H1 (cell line): ENCODE data around the gene PDE8B. TPM values are rescaled to one million over a fixed set of nuclear protein-coding genes. Genes with fewer than 3 reads are reported as not detected.

Experiments
- BCL11A ChIP-seq, 2 experiments: IDR thresholded peaks; one replicate each; pipeline ENCODE4 v1.6.1; 2011; ENCODE audit warnings: low read depth in 2 of 2, low read length in 2 of 2, mild to moderate bottlenecking in 2 of 2
- KDM4A ChIP-seq: IDR thresholded peaks from one replicate; pipeline ENCODE4 v1.7.1; 2012; ENCODE audit warnings: low read depth, mild to moderate bottlenecking, moderate library complexity, low read length, inconsistent platforms; ENCODE audit not compliant: severe bottlenecking
- KDM5A ChIP-seq: fragments of 200-600 bp; IDR thresholded peaks from 2 replicates; pipeline ENCODE4 v1.7.1; 2012; ENCODE audit warnings: mild to moderate bottlenecking, low read length, inconsistent platforms, mixed read lengths
- RNF2 ChIP-seq: fragments of 200-900, 300-1000 bp; sonication (generic); IDR thresholded peaks from 2 replicates; pipeline ENCODE4 v1.7.1; 2016; ENCODE audit warnings: borderline replicate concordance, low read depth, mild to moderate bottlenecking, antibody characterized with exemption, low read length; ENCODE audit not compliant: poor library complexity, severe bottlenecking; ENCODE audit errors: missing control alignments
- SP2 ChIP-seq: IDR thresholded peaks from 2 replicates; pipeline ENCODE4 v1.6.1; 2012; ENCODE audit warnings: mild to moderate bottlenecking, low read length, inconsistent platforms
- TEAD4 ChIP-seq: IDR thresholded peaks from 2 replicates; pipeline ENCODE4 v1.6.1; 2012; ENCODE audit warnings: low read depth, low read length, inconsistent platforms, mixed read lengths
- ZNF274 ChIP-seq: IDR thresholded peaks from 2 replicates; pipeline ENCODE4 v1.7.0; 2012; ENCODE audit warnings: low read length, borderline replicate concordance; ENCODE audit errors: extremely low read depth
- polyA plus RNA-seq, 7 experiments: library from polyadenylated mRNA; depleted of rRNA in 3 of 7; stranded (reverse) in 5 of 7; unstranded in 2 of 7; fragments of >200 nt in 5 of 7; fragments of 200-250 nt in 2 of 7; gene quantifications; 1 replicate in 5 of 7; 2 replicates in 1 of 7; 4 replicates in 1 of 7; pipeline versions ENCODE4 v1.2.1 to v1.2.3, GENCODE V29; 2011 to 2013; ENCODE audit warnings: missing spikeins in 2 of 7, mixed read lengths in 2 of 7
- total RNA-seq: library from RNA; stranded (reverse); fragmentation: NEBNext Ultra II Directional; extraction: Animal tissue kit (Norgen Biotek cat#: 25700); gene quantifications from 2 replicates; pipeline ENCODE4 v1.2.1, GENCODE V29; 2021

Gene PDE8B
- total and polyA plus RNA-seq, 2 of the 8 experiments (the other 6 are each of a cell fraction or from before 2014, with no cell fraction given), result 0.32 to 1.1 TPM

DNA sequence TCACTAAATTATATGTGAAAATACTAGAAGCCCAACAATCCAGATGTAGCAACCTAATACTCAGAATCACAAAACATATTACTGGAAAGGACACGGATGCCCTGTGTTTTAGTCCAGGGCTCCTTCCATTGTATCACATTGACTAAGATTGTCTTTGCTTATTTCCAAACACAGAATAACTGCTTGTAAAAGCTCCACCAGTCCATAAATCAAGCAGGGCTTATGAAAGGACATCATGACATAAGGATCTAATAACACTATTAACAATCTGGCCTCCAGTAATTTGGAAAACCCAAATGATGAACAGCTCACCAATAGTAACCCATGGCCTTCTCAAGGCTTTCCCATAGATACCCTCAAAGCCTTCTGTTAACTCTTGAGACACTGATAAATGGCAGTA, 241.9 kb downstream of the PDE8B start (continued):
- TF ChIP-seq RNF2 (no peak), BCL11A (IDR thresholded peaks at IDR 0.05; ENCODE audit: low read depth in 2 of 2, low read length in 2 of 2) (no peak), KDM5A (no peak), ZNF274 (no peak), KDM4A (no peak), SP2 (no peak), TEAD4 (no peak)
